ENCODE data around the gene MGLL.

Gene MGLL

DNA sequence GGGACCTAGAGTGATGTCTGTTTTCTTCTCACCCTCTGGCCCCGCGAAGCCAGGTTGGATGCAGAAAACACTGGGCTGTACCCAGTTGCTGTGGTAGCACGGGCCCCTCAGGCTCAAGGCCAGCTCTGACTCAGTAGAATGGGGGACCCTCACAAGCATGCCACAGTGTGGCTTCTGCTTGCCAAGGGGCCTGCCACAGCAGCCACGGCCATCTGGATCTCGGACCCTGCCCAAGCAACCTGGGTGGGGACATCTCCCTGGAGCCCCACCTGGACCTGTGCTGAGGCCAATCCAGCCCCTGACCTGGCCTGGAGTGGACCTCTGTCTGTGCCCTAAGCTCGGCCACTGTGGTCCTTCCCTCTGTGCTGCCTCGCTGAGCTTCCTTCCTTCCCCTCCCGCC is 59.0 kb downstream of the MGLL start:
- no peak for TF ChIP-seq ZFX (IDR thresholded peaks at IDR 0.05; ENCODE audit: borderline replicate concordance)
- TF ChIP-seq, protein P1, sequence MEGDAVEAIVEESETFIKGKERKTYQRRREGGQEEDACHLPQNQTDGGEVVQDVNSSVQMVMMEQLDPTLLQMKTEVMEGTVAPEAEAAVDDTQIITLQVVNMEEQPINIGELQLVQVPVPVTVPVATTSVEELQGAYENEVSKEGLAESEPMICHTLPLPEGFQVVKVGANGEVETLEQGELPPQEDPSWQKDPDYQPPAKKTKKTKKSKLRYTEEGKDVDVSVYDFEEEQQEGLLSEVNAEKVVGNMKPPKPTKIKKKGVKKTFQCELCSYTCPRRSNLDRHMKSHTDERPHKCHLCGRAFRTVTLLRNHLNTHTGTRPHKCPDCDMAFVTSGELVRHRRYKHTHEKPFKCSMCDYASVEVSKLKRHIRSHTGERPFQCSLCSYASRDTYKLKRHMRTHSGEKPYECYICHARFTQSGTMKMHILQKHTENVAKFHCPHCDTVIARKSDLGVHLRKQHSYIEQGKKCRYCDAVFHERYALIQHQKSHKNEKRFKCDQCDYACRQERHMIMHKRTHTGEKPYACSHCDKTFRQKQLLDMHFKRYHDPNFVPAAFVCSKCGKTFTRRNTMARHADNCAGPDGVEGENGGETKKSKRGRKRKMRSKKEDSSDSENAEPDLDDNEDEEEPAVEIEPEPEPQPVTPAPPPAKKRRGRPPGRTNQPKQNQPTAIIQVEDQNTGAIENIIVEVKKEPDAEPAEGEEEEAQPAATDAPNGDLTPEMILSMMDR (IDR thresholded peaks at IDR 0.05): no peak
- H3K27ac ChIP-seq: no peak overlapping the region

DNA sequence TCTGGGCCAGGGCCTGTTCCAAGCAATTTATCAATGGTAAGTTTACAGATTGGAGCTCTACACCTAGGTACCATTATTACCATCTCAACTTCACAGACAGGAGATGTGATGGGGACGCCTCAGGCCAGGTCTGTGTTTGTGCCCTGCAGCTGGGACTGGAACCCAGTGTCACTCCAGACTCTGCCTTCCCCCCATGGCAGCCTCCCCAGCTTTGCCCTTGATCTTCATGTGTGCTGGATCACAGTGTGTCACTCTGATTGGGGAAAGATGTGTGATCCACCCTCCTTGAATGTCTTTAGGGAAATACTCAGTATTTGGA is 59.6 kb downstream of the MGLL start:
- no peak overlapping the region for H3K27ac ChIP-seq
- no peak for TF ChIP-seq ZFX (IDR thresholded peaks at IDR 0.05; ENCODE audit: borderline replicate concordance)
- TF ChIP-seq, protein P1 (IDR thresholded peaks at IDR 0.05): no peak

DNA sequence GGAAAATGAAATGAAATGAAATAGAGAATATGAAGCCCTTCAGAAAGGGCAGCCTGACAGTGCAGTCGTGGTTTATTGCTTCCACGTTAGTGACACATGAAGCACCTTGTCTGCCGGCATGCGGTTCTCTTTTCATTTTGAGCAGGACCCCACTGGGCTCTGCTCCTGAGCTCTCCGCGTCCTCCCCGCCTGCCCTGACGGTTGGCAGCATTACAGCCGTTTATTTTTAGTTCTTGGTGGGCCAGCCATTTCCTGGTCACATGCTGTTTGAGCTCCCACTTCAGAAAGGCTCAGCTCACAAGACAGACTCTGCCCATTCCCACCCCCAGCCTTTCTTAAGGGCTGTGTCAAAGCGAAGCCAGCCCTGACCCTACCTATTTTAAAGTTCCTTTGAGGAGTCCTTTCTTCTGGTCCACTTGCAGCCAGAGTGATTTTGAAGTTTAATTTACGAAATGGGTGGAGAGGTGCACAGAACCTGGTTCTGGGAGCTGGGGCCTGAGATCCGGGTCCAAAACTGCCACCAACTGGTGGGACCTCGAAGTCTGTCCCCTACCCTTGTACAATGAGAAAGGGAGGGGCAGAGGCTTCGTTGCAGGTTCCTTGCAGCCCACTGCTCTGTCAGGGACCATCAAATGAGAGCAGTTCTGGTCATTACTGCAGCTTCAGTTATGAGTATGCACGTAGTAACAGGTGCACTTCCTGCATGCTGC is 60.1 kb downstream of the MGLL start:
- no peak overlapping the region for H3K27ac ChIP-seq
- TF ChIP-seq, protein P1 (IDR thresholded peaks at IDR 0.05): no peak
- TF ChIP-seq ZFX (IDR thresholded peaks at IDR 0.05; ENCODE audit: borderline replicate concordance): no peak

DNA sequence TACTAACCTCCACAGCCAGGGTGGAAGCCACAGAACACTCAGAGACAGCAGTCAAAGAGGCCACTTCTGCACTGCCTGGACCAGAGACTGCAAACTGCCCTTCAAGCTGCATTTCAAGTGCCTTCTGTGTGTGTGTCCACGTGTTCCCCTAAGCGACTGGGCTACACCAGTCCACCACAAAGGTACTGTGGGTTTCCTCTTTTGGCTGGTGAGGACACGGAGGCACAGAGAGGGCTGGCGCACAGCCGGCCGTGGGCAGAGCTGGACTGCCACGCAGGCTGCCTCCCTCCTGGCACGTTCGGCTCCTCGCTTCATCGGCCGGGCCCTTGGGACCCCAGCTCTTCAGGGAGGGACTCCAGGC is 60.9 kb downstream of the MGLL start:
- H3K27ac ChIP-seq: no peak overlapping the region
- no peak for TF ChIP-seq ZFX (IDR thresholded peaks at IDR 0.05; ENCODE audit: borderline replicate concordance)
- TF ChIP-seq, protein P1 (IDR thresholded peaks at IDR 0.05): no peak

DNA sequence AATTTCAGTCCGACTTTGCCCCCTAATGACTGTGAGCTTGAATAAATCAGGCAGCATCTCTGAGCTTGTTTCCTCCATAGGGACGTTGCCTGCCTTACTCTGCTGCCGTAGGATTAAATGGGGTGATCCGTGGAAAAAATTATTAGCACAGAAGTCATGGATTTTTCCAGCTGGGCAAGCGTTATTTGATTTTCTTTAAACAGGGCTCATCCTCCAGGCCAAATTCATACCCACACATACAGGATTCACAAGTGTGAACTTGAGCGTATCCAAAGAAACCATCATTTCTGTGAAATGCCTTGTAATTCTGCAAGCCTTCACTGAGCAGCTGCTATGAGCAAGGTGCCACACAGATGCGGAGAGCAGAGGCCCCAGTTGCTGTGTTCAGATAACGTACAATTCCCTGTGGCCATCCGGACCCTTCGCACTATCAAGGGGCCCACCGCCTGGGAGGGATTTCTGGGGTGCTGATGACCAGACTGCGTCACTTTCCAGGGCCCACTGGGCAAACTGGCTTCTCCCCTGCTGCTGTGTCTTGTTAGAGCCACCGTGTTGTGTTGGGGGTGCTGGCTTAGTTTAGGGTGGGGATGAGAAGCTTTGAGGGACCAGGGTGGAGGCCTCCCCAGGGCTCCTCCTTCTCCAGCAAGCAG is 61.4 kb downstream of the MGLL start:
- H3K27ac ChIP-seq: no peak overlapping the region
- TF ChIP-seq ZFX (IDR thresholded peaks at IDR 0.05; ENCODE audit: borderline replicate concordance): no peak
- TF ChIP-seq, protein P1 (IDR thresholded peaks at IDR 0.05): no peak

DNA sequence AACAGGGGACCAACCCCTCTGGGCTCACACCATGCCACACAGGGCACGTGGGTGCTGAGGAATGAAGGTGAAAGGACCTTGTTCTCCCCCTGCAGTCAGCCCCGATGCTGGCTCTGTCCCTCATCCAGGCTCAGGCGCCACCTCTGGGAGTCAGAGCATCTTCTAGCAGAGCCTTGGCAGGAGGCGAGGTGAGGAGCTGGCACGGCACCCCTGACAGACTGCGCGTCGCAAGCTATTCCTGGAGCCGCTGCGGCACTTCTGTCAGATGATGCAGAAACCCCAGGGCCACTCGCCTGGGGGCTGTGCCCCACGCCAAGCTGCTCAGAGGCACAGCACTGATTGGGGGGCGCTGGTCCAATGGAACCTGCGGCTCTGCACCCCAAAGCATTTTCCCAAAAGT is 62.0 kb downstream of the MGLL start:
- TF ChIP-seq, protein P1 (IDR thresholded peaks at IDR 0.05): no peak
- no peak for TF ChIP-seq ZFX (IDR thresholded peaks at IDR 0.05; ENCODE audit: borderline replicate concordance)
- no peak overlapping the region for H3K27ac ChIP-seq

DNA sequence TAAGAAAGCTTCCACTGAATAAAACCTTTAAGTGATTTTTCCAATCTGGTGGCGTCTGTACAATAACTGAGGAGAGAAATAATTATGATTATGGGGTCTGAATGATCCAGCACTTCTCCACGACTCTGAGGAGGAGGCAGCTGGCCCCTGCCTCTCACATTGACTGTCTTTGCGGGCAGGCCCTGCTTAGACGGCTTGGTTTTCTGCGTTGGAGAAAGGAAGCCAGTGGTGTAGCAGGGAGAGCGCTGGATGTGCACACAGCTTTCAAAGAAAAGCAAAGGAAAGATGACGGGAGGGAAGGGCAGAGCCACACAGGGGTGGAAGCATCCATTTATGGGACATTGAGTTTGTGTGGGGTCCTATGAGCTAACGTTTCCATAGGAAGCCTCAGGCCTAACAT is 62.5 kb downstream of the MGLL start:
- no peak overlapping the region for H3K27ac ChIP-seq
- TF ChIP-seq, protein P1 (IDR thresholded peaks at IDR 0.05): no peak
- no peak for TF ChIP-seq ZFX (IDR thresholded peaks at IDR 0.05; ENCODE audit: borderline replicate concordance)

Data from 22Rv1 (cell line).